K562 (cell line): ENCODE measurements around the gene JPT2.

Experiments
- CTCF ChIP-seq, 3 experiments: IDR thresholded peaks in 2 of 3; conservative IDR thresholded peaks in 1 of 3; 2 replicates each; pipeline ENCODE4 v1.5.1; 2011 to 2012; ENCODE audit warnings: low read length in 3 of 3, mild to moderate bottlenecking in 3 of 3, control low read depth in 2 of 3, improper control_type of control experiment in 1 of 3, inconsistent platforms in 1 of 3, low read depth in 1 of 3, mixed read lengths in 1 of 3, moderate library complexity in 1 of 3; ENCODE audit not compliant: insufficient read depth in 2 of 3
- GTF2F1 ChIP-seq: IDR thresholded peaks from 2 replicates; pipeline ENCODE4 v1.6.1; 2011; ENCODE audit warnings: low read depth, low read length, improper control_type of control experiment
- MAX ChIP-seq: sonication (generic); formaldehyde crosslinking; IDR thresholded peaks from 2 replicates; pipeline ENCODE4 v1.9.0; 2022; ENCODE audit warnings: mild to moderate bottlenecking, missing genetic modification reagents
- POLR2A ChIP-seq: fragments of 450-650 bp; conservative IDR thresholded peaks from 2 replicates; pipeline ENCODE4 v1.6.1; 2016
- PURB ChIP-seq: sonication (generic); formaldehyde crosslinking; IDR thresholded peaks from 2 replicates; pipeline ENCODE4 v1.9.0; 2021; ENCODE audit warnings: low read depth, mild to moderate bottlenecking, missing genetic modification reagents
- SAP30 ChIP-seq: fragments of 200-600 bp; sonication (generic); IDR thresholded peaks from 2 replicates; pipeline ENCODE4 v1.6.1; 2012; ENCODE audit warnings: borderline replicate concordance, low read depth, mild to moderate bottlenecking, moderate library complexity, low read length, control low read depth, inconsistent platforms; ENCODE audit not compliant: insufficient read depth, poor library complexity, severe bottlenecking
- SRSF1 ChIP-seq: fragments of 200-400 bp; formaldehyde crosslinking; IDR thresholded peaks from 2 replicates; pipeline ENCODE4 v1.6.1; 2017; ENCODE audit warnings: mild to moderate bottlenecking, low read depth, low read length, moderate library complexity
- TFE3 ChIP-seq: fragments of 450-650 bp; formaldehyde crosslinking; IDR thresholded peaks from 2 replicates; pipeline ENCODE4 v1.4.0; 2020; ENCODE audit warnings: mild to moderate bottlenecking, mixed read lengths
- TSHZ1 ChIP-seq: fragments of 250-450 bp; sonication (Bioruptor Pico); IDR thresholded peaks from 2 replicates; pipeline ENCODE4 v1.4.0; 2020; ENCODE audit warnings: mild to moderate bottlenecking, moderate library complexity
- USF1 ChIP-seq: sonication (generic); formaldehyde crosslinking; IDR thresholded peaks from 2 replicates; pipeline ENCODE4 v1.9.0; 2022; ENCODE audit warnings: mild to moderate bottlenecking, missing genetic modification reagents
- ZNF3 ChIP-seq: fragments of 250-450 bp; sonication (Bioruptor Pico); IDR thresholded peaks from 2 replicates; pipeline ENCODE4 v1.5.0; 2021; ENCODE audit warnings: mild to moderate bottlenecking, moderate library complexity
- ZNF644 ChIP-seq: fragments of 200-800 bp; sonication (Bioruptor generic); IDR thresholded peaks from 2 replicates; pipeline ENCODE4 v1.6.1; 2016; ENCODE audit warnings: low read depth, missing genetic modification characterization, missing compliant biosample characterization

- TF ChIP-seq TSHZ1 (CRISPR knock-in tag) = no peak
- TF ChIP-seq GTF2F1 = no peak
- no peak for TF ChIP-seq POLR2A
- TF ChIP-seq CTCF (IDR thresholded peaks at IDR 0.05 in 2 of 3, conservative IDR thresholded peaks at IDR 0.05 in 1 of 3; ENCODE audit: insufficient read depth in 2 of 3, low read depth in 1 of 3, low read length in 3 of 3) = no peak
- TF ChIP-seq PURB (CRISPR knock-in tag) = no peak
- TF ChIP-seq TFE3 (CRISPR knock-in tag) = no peak
- TF ChIP-seq SRSF1 = no peak
- no peak for TF ChIP-seq SAP30
- no peak for TF ChIP-seq MAX
- no peak for TF ChIP-seq USF1 (CRISPR knock-in tag)
- TF ChIP-seq ZNF3 (CRISPR knock-in tag) = no peak
- no peak for TF ChIP-seq ZNF644 (tag)
These were observed 47.4 kb upstream of the JPT2 start for GRCh38 chr16:1630450-1631213.
